ENCODE measurements around the gene ELL. TPM values are rescaled to one million over a fixed set of nuclear protein-coding genes. Genes with fewer than 3 reads are reported as not detected.
"Not testable (repeated sequence)": the region's sequence is repeated elsewhere in the genome, so short reads cannot be mapped to it uniquely, and the experiment has no call there.

Gene ELL
- polyA plus RNA-seq, 1 donor from 2014 or later = 7.2 TPM

GRCh38 chr19:18541258-18541991 is 19.6 kb upstream of the ELL start:
- Histone ChIP-seq H3K4me3 (ENCODE audit: low read length) (no peak overlapping the region), H4K20me1 (ENCODE audit: insufficient read depth) (no peaks in the 10 kb centered on the region), H3K9me3 (ENCODE audit: low read length) (no peaks in the 10 kb centered on the region), H2AFZ (ENCODE audit: low read depth, low read length) (no peak overlapping the region), H3K27me3 (ENCODE audit: insufficient read depth, low read depth, low read length) (no peaks in the 10 kb centered on the region), H3K9ac (ENCODE audit: low read length) (no peak overlapping the region), H3F3A (ENCODE audit: insufficient read depth, low read length, poor library complexity, severe bottlenecking) (no peaks in the 10 kb centered on the region), H3K4me2 (ENCODE audit: low read length) (no peak overlapping the region), H3K36me3 (ENCODE audit: insufficient read depth, low read length) (no peaks in the 10 kb centered on the region), H3K79me2 (replicated peaks; ENCODE audit: insufficient read depth, low read length) (no peaks in the 10 kb centered on the region), H3K27ac (ENCODE audit: low read length) (no peak overlapping the region), H3K9me2 (ENCODE audit: insufficient read depth, low read length) (no peaks in the 10 kb centered on the region)
- TF ChIP-seq EP300 (conservative IDR thresholded peaks at IDR 0.05; ENCODE audit: poor library complexity, severe bottlenecking) = no peak
- no peak for TF ChIP-seq REST (IDR thresholded peaks at IDR 0.05; ENCODE audit: borderline replicate concordance)
- no peak for TF ChIP-seq MXI1 (conservative IDR thresholded peaks at IDR 0.05; ENCODE audit: poor library complexity, severe bottlenecking)

GRCh38 chr19:18540200-18540599 is 18.3 kb upstream of the ELL start:
- H3K4me3 ChIP-seq (ENCODE audit: low read length); H3K27me3 ChIP-seq (ENCODE audit: insufficient read depth, low read depth, low read length); H4K20me1 ChIP-seq (ENCODE audit: insufficient read depth); H3K27ac ChIP-seq (ENCODE audit: low read length); H3K9me2 ChIP-seq (ENCODE audit: insufficient read depth, low read length); H3K79me2 ChIP-seq (replicated peaks; ENCODE audit: insufficient read depth, low read length); H3K9ac ChIP-seq (ENCODE audit: low read length); H3K36me3 ChIP-seq (ENCODE audit: insufficient read depth, low read length); H3K4me2 ChIP-seq (ENCODE audit: low read length); H2AFZ ChIP-seq (ENCODE audit: low read depth, low read length); H3F3A ChIP-seq (ENCODE audit: insufficient read depth, low read length, poor library complexity, severe bottlenecking); H3K9me3 ChIP-seq (ENCODE audit: low read length): not testable (repeated sequence)

- H3K27ac ChIP-seq (ENCODE audit: low read length) = no peak overlapping the region
- no peak overlapping the region for H3K4me2 ChIP-seq (ENCODE audit: low read length)
- no peaks in the 10 kb centered on the region for H3K9me3 ChIP-seq (ENCODE audit: low read length)
- no peak for TF ChIP-seq SMC3 (conservative IDR thresholded peaks at IDR 0.05; ENCODE audit: poor library complexity)
- no peak for TF ChIP-seq EP300 (conservative IDR thresholded peaks at IDR 0.05; ENCODE audit: poor library complexity, severe bottlenecking)
- no peak for TF ChIP-seq EZH2 (IDR thresholded peaks at IDR 0.05; ENCODE audit: borderline replicate concordance, insufficient read depth, low read length, poor library complexity, severe bottlenecking)
- no peak for TF ChIP-seq CTCF (IDR thresholded peaks at IDR 0.05; ENCODE audit: poor library complexity, severe bottlenecking)
- TF ChIP-seq RAD21 (conservative IDR thresholded peaks at IDR 0.05) = no peak
- TF ChIP-seq MXI1 (conservative IDR thresholded peaks at IDR 0.05; ENCODE audit: poor library complexity, severe bottlenecking) = no peak
- no peak for TF ChIP-seq POLR2AphosphoS5 (IDR thresholded peaks at IDR 0.05)
- TF ChIP-seq REST (IDR thresholded peaks at IDR 0.05; ENCODE audit: borderline replicate concordance) = no peak
- no peak for TF ChIP-seq TAF1 (IDR thresholded peaks at IDR 0.05; ENCODE audit: low read depth)
- no peaks in the 10 kb centered on the region for H3K9me2 ChIP-seq (ENCODE audit: insufficient read depth, low read length)
- H4K20me1 ChIP-seq (ENCODE audit: insufficient read depth) = no peaks in the 10 kb centered on the region
- no peaks in the 10 kb centered on the region for H3F3A ChIP-seq (ENCODE audit: insufficient read depth, low read length, poor library complexity, severe bottlenecking)
- H3K9ac ChIP-seq (ENCODE audit: low read length) = no peak overlapping the region
- no peaks in the 10 kb centered on the region for H3K36me3 ChIP-seq (ENCODE audit: insufficient read depth, low read length)
- no peak overlapping the region for H2AFZ ChIP-seq (ENCODE audit: low read depth, low read length)
- H3K79me2 ChIP-seq (replicated peaks; ENCODE audit: insufficient read depth, low read length) = no peaks in the 10 kb centered on the region
- no peak overlapping the region for H3K4me3 ChIP-seq (ENCODE audit: low read length)
- no peaks in the 10 kb centered on the region for H3K27me3 ChIP-seq (ENCODE audit: insufficient read depth, low read depth, low read length)
These were observed 17.5 kb upstream of the ELL start for GRCh38 chr19:18539372-18539771.
